GM21786 (cell line): ENCODE data around the gene SIDT1.

Experiments used
- ATAC-seq: cut with Tn5 transposase; IDR thresholded peaks from one replicate; pipeline ENCODE4 v1.9.1; 2021; ENCODE audit not compliant: unreplicated experiment

SIDT1 gene

GRCh38 chr3:113531826-113532697 lies at the start of gene SIDT1:
Gene SIDT1 (plus strand): TSS chr3:113532555. CDS start chr3:113533022, 467 bp downstream.
- ATAC-seq: peak; percentile 75

- no peak for ATAC-seq
Observed at GRCh38 chr3:113485161-113485609, 47.2 kb upstream of the SIDT1 start.

GRCh38 chr3:113495035-113495434 lies 37.3 kb upstream of the SIDT1 start:
- ATAC-seq: peak; percentile 66

GRCh38 chr3:113496924-113497323 lies 35.4 kb upstream of the SIDT1 start:
- ATAC-seq: no peak

- ATAC-seq: no peak
Observed at GRCh38 chr3:113498221-113499005, 33.9 kb upstream of the SIDT1 start.

- ATAC-seq: no peak
Observed at GRCh38 chr3:113499081-113499480, 33.3 kb upstream of the SIDT1 start.

GRCh38 chr3:113501597-113501996 lies 30.8 kb upstream of the SIDT1 start:
- ATAC-seq: no peak

- ATAC-seq: no peak
Observed at GRCh38 chr3:113505867-113506266, 26.5 kb upstream of the SIDT1 start.

GRCh38 chr3:113507501-113508067 lies 24.8 kb upstream of the SIDT1 start:
- ATAC-seq: no peak

GRCh38 chr3:113508966-113509365 lies 23.4 kb upstream of the SIDT1 start:
- no peak for ATAC-seq

GRCh38 chr3:113514265-113514769 lies 18.0 kb upstream of the SIDT1 start:
- no peak for ATAC-seq

- ATAC-seq: no peak
Observed at GRCh38 chr3:113516115-113516505, 16.2 kb upstream of the SIDT1 start.

GRCh38 chr3:113521981-113522380 lies 10.4 kb upstream of the SIDT1 start:
- no peak for ATAC-seq

- no peak for ATAC-seq
Observed at GRCh38 chr3:113523241-113523640, 9.1 kb upstream of the SIDT1 start.

GRCh38 chr3:113532698-113533533 lies 561 bp downstream of the SIDT1 start:
- peak; percentile 26 for ATAC-seq

- peak; percentile 23 for ATAC-seq
Observed at GRCh38 chr3:113533534-113533892, 1.2 kb downstream of the SIDT1 start.

GRCh38 chr3:113534365-113534764 lies 2.0 kb downstream of the SIDT1 start:
- ATAC-seq: no peak

GRCh38 chr3:113535898-113536297 lies 3.5 kb downstream of the SIDT1 start:
- ATAC-seq: no peak

GRCh38 chr3:113536627-113537101 lies 4.3 kb downstream of the SIDT1 start:
- no peak for ATAC-seq

- ATAC-seq: no peak
Observed at GRCh38 chr3:113537155-113537554, 4.8 kb downstream of the SIDT1 start.
